Measurements from ENCODE around the gene C2CD5. TPM values are rescaled to one million over a fixed set of nuclear protein-coding genes. Genes with fewer than 3 reads are reported as not detected.

The C2CD5 gene
- total RNA-seq, 1 experiment from 2014 or later, result 35.4 TPM

DNA sequence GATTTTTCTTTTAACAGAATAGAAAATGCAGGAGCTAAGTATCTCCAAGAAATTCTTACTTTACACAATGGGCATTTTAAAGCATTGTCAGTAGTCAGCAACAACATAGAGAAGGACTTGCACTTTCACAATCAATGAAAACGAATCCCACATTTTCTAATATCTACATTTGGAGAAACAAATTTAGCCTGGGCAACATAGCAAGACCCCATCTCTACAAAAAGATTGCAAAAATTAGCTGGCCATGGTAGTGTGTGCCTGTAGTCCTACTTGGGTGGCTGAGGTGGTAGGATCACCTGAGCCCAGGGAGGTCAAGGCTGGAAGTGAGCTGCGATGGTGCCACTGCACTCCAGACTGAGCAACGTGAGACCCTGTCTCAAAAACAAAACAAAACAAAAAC is 30.6 kb upstream of the C2CD5 start:
- DNase-seq, result no peak
- TF ChIP-seq, protein P1, sequence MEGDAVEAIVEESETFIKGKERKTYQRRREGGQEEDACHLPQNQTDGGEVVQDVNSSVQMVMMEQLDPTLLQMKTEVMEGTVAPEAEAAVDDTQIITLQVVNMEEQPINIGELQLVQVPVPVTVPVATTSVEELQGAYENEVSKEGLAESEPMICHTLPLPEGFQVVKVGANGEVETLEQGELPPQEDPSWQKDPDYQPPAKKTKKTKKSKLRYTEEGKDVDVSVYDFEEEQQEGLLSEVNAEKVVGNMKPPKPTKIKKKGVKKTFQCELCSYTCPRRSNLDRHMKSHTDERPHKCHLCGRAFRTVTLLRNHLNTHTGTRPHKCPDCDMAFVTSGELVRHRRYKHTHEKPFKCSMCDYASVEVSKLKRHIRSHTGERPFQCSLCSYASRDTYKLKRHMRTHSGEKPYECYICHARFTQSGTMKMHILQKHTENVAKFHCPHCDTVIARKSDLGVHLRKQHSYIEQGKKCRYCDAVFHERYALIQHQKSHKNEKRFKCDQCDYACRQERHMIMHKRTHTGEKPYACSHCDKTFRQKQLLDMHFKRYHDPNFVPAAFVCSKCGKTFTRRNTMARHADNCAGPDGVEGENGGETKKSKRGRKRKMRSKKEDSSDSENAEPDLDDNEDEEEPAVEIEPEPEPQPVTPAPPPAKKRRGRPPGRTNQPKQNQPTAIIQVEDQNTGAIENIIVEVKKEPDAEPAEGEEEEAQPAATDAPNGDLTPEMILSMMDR (conservative IDR thresholded peaks at IDR 0.05), result no peak

More for the DNA sequence above, 30.6 kb upstream of the C2CD5 start:
- peaks cover 0 to 7% (median 3%) of the 10 kb centered on the region in 3 experiments; a peak in 4 of 7 replicates for H3K36me3 Mint-ChIP-seq (ENCODE audit: insufficient read depth in 1 of 3, low read depth in 3 of 3)
- no peak overlapping the region for H3K27ac Mint-ChIP-seq
- no peak overlapping the region for H3K18ac ChIP-seq (ENCODE audit: insufficient read length, low read depth, low read length)
- H4K5ac ChIP-seq (ENCODE audit: insufficient read length, low read depth, low read length), result no peak overlapping the region
- no peak overlapping the region for H3K56ac ChIP-seq (ENCODE audit: insufficient read length, low read depth, low read length)
- no peak overlapping the region for H2BK15ac ChIP-seq (ENCODE audit: low read depth, low read length)
- H3K79me1 ChIP-seq (ENCODE audit: insufficient read depth, low read depth, low read length, poor library complexity, severe bottlenecking), result no peaks in the 10 kb centered on the region
- no peaks in the 10 kb centered on the region for H3K27me3 ChIP-seq (ENCODE audit: insufficient read depth, low read length)
- no peak overlapping the region for H3K9ac ChIP-seq (ENCODE audit: extremely low read depth, insufficient read length, low read length)
- no peaks in the 10 kb centered on the region for H3K9me3 ChIP-seq (ENCODE audit: control insufficient read depth, low read depth, low read length)
- no peak overlapping the region for H2AK5ac ChIP-seq (ENCODE audit: insufficient read length, low read length)
- H4K8ac ChIP-seq (replicated peaks; ENCODE audit: insufficient read length, low read depth, low read length), result no peak overlapping the region
- no peak overlapping the region for H2BK12ac ChIP-seq (ENCODE audit: insufficient read length, low read depth, low read length)
- no peaks in the 10 kb centered on the region for H3K27me3 Mint-ChIP-seq (ENCODE audit: low read depth)
- no peak overlapping the region for H3K23ac ChIP-seq (ENCODE audit: insufficient read length, low read depth, low read length)
- H2AFZ ChIP-seq (ENCODE audit: low read length), result no peak overlapping the region
- H3T11ph ChIP-seq (ENCODE audit: low read length), result no peak overlapping the region
- H4K91ac ChIP-seq (ENCODE audit: insufficient read length, low read depth, low read length), result no peak overlapping the region
- no peaks in the 10 kb centered on the region for H4K20me1 ChIP-seq (ENCODE audit: control insufficient read depth, insufficient read depth, insufficient read length)
- H3K23me2 ChIP-seq (ENCODE audit: insufficient read length, low read depth, low read length, poor library complexity, severe bottlenecking), result no peaks in the 10 kb centered on the region
- WGBS (ENCODE audit: extremely low coverage, insufficient read length, low lambda C conversion rate), result no CpG with 5 or more reads among the region's 3 CpGs
- H3K27ac ChIP-seq (ENCODE audit: insufficient read length, low read depth, low read length), result no peak overlapping the region
- no peak overlapping the region for H3K4me2 ChIP-seq (ENCODE audit: insufficient read depth, insufficient read length, low read length)
- no peak overlapping the region for H3K4me3 Mint-ChIP-seq
- H2BK5ac ChIP-seq (ENCODE audit: insufficient read length, low read length), result no peak overlapping the region
- H3K79me2 ChIP-seq (ENCODE audit: insufficient read depth, low read length), result no peaks in the 10 kb centered on the region
- H3K9me3 Mint-ChIP-seq, result peaks cover 0 to 3% of the 10 kb centered on the region in 2 experiments; a peak in 3 of 5 replicates
- no peak overlapping the region for H3K14ac ChIP-seq (ENCODE audit: insufficient read depth, low read length)
- H2BK20ac ChIP-seq (ENCODE audit: low read depth, low read length, poor library complexity, severe bottlenecking), result no peak overlapping the region
- H2BK120ac ChIP-seq (ENCODE audit: low read depth, low read length, poor library complexity, severe bottlenecking), result no peak overlapping the region
- H3K4ac ChIP-seq (ENCODE audit: low read depth, low read length), result no peak overlapping the region
- no peaks in the 10 kb centered on the region; the same call in 1 of the 2 replicates for H3K4me1 ChIP-seq (ENCODE audit: insufficient read depth, low read length)
- peaks cover 3 to 4% of the 10 kb centered on the region in 2 experiments; a peak in 3 of 4 replicates for H3K4me1 Mint-ChIP-seq
